CD4-positive, alpha-beta T cell treated with Interleukin-6 for 4 hours (primary cell): ENCODE measurements around the gene DACH1.

ENCODE experiments used
- DNase-seq: peaks from one replicate; pipeline ENCODE4 v3.0.0-alpha.2; 2020; ENCODE audit warnings: mixed read lengths

The DACH1 gene

GRCh38 chr13:71771144-71771543, 95.9 kb downstream of the DACH1 start:
- DNase-seq, result no peak

GRCh38 chr13:71770710-71771109, 96.3 kb downstream of the DACH1 start:
- DNase-seq, result no peak

GRCh38 chr13:71768881-71769280, 98.1 kb downstream of the DACH1 start:
- no peak for DNase-seq

- DNase-seq, result no peak
Measured at GRCh38 chr13:71759651-71760511, 107.1 kb downstream of the DACH1 start.

GRCh38 chr13:71758828-71759227, 108.2 kb downstream of the DACH1 start:
- no peak for DNase-seq

- DNase-seq, result no peak
Measured at GRCh38 chr13:71754407-71754974, 112.5 kb downstream of the DACH1 start.

- DNase-seq, result no peak
Measured at GRCh38 chr13:71752775-71753513, 114.1 kb downstream of the DACH1 start.

GRCh38 chr13:71751073-71751472, 115.9 kb downstream of the DACH1 start:
- DNase-seq, result no peak

- DNase-seq, result no peak
Measured at GRCh38 chr13:71730267-71730666, 136.7 kb downstream of the DACH1 start.

GRCh38 chr13:71729441-71729840, 137.6 kb downstream of the DACH1 start:
- DNase-seq, result no peak

GRCh38 chr13:71727662-71728061, 139.3 kb downstream of the DACH1 start:
- DNase-seq, result no peak

GRCh38 chr13:71727042-71727441, 140.0 kb downstream of the DACH1 start:
- no peak for DNase-seq

- no peak for DNase-seq
Measured at GRCh38 chr13:71722206-71722605, 144.8 kb downstream of the DACH1 start.

- DNase-seq, result no peak
Measured at GRCh38 chr13:71721104-71721503, 145.9 kb downstream of the DACH1 start.

- no peak for DNase-seq
Measured at GRCh38 chr13:71718931-71719330, 148.1 kb downstream of the DACH1 start.

GRCh38 chr13:71714802-71715375, 152.1 kb downstream of the DACH1 start:
- no peak for DNase-seq

- DNase-seq, result no peak
Measured at GRCh38 chr13:71712988-71713653, 153.9 kb downstream of the DACH1 start.

GRCh38 chr13:71704656-71705055, 162.3 kb downstream of the DACH1 start:
- DNase-seq, result no peak

- DNase-seq, result no peak
Measured at GRCh38 chr13:71703138-71703537, 163.9 kb downstream of the DACH1 start.

- no peak for DNase-seq
Measured at GRCh38 chr13:71702253-71702652, 164.8 kb downstream of the DACH1 start.

- no peak for DNase-seq
Measured at GRCh38 chr13:71701741-71702140, 165.3 kb downstream of the DACH1 start.

GRCh38 chr13:71699342-71699741, 167.7 kb downstream of the DACH1 start:
- DNase-seq, result no peak

- no peak for DNase-seq
Measured at GRCh38 chr13:71695662-71696061, 171.3 kb downstream of the DACH1 start.
